Measurements from ENCODE around the gene HMCN1. TPM values are rescaled to one million over a fixed set of nuclear protein-coding genes. Genes with fewer than 3 reads are reported as not detected.

HMCN1 gene
- total and polyA plus RNA-seq, 4 experiments from 2014 or later = 0.19 to 0.29 TPM; not detected in 2

GRCh38 chr1:185798505-185798904 lies 64.3 kb downstream of the HMCN1 start:
- no peaks in the 10 kb centered on the region for H3K36me3 Mint-ChIP-seq
- POLR2A ChIA-PET (ENCODE audit: partially characterized antibody) = interaction anchor here (0.7 kb wide), 1 partner anchor 69 kb away, joined by 3 read pairs; no protein-coding TSS in a partner anchor
- H3K4me1 Mint-ChIP-seq = no peaks in the 10 kb centered on the region
- H3K27ac Mint-ChIP-seq = no peak overlapping the region
- no peaks in the 10 kb centered on the region for H3K4me1 ChIP-seq (ENCODE audit: insufficient read depth, low read length)
- H3K27ac ChIP-seq (ENCODE audit: low read depth, low read length) = no peak overlapping the region
- H3K9me3 ChIP-seq (ENCODE audit: control insufficient read depth in 1 of 2, low read length in 2 of 2) = no peaks in the 10 kb centered on the region
- no peaks in the 10 kb centered on the region for H3K36me3 ChIP-seq (ENCODE audit: insufficient read depth, low read length)
- intact Hi-C loops (cut with micrococcal nuclease) = no loop called here
- H3K27me3 ChIP-seq (ENCODE audit: insufficient read depth, low read length) = no peaks in the 10 kb centered on the region
- no peak overlapping the region for H3K4me3 ChIP-seq (ENCODE audit: low read length in 2 of 2)
- no peak for DNase-seq
- CTCF ChIA-PET (ENCODE audit: partially characterized antibody) = no interaction called here
- peaks cover 0 to 27% (median 18%) of the 10 kb centered on the region in 8 donors for H3K9me3 Mint-ChIP-seq
- no peak overlapping the region for H3K4me3 Mint-ChIP-seq
- H3K27me3 Mint-ChIP-seq = peaks cover 4 to 9% of the 10 kb centered on the region in 2 donors

DNA sequence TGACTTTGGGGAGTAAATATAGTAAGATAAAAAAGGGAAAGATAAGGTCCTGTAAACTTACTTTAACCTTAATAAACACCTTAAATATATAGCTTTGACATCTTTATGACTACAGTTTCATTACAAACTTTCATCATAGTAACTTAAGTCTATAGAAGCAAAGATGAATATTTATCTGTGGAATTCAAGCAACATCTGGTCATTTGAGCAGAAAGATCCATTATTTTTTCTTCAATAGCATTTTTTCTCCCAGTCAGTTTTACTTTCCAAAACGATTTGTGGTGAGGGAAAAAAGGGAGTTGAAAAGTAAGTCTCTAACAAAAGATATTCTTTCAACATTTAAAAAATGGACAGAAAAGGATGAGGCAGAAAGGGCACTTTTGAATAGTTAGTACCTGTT lies 69.0 kb downstream of the HMCN1 start:
- Histone ChIP-seq H3K27ac (ENCODE audit: low read depth, low read length) (no peak overlapping the region), H3K4me3 (ENCODE audit: low read length in 2 of 2) (no peak overlapping the region), H3K27me3 (ENCODE audit: insufficient read depth, low read length) (no peaks in the 10 kb centered on the region), H3K36me3 (ENCODE audit: insufficient read depth, low read length) (no peaks in the 10 kb centered on the region), H3K4me1 (ENCODE audit: insufficient read depth, low read length) (no peaks in the 10 kb centered on the region), H3K9me3 (ENCODE audit: control insufficient read depth in 1 of 2, low read length in 2 of 2) (no peaks in the 10 kb centered on the region)
- Mint-ChIP-seq H3K4me3 (no peak overlapping the region), H3K36me3 (no peaks in the 10 kb centered on the region), H3K4me1 (peaks cover 0 to 2% (median 0%) of the 10 kb centered on the region in 4 donors), H3K27me3 (peaks cover 1 to 4% of the 10 kb centered on the region in 2 donors), H3K9me3 (peaks cover 0 to 15% (median 11%) of the 10 kb centered on the region in 8 donors), H3K27ac (no peak overlapping the region)
- intact Hi-C loops (cut with micrococcal nuclease) = no loop called here
- ChIA-PET CTCF (ENCODE audit: partially characterized antibody) (no interaction called here), POLR2A (ENCODE audit: partially characterized antibody) (no interaction called here)
- no peak for DNase-seq

DNA sequence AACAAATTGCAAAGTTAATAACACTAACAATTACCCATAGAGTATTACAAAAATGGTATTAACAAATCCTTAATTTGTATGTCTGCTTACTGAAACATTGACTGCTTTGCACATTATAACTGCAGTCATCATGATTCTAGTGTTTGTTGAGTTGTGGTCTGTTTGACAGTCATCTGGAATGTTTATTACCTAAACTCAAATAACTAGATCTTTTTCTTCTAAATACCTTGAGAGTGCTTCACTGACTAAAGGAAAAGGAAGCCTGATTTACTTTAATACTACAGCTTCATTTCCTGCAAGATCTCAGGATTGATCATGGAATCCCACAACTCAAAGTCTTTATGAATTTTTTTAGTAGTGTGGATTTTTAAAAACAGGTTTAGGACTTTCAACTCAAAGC lies 70.0 kb downstream of the HMCN1 start:
- no peaks in the 10 kb centered on the region for H3K9me3 ChIP-seq (ENCODE audit: control insufficient read depth in 1 of 2, low read length in 2 of 2)

GRCh38 chr1:185804608-185805007 lies 70.4 kb downstream of the HMCN1 start:
- no peak overlapping the region for H3K4me3 Mint-ChIP-seq
- no peaks in the 10 kb centered on the region for H3K4me1 ChIP-seq (ENCODE audit: insufficient read depth, low read length)
- no peak overlapping the region for H3K27ac Mint-ChIP-seq
- no peaks in the 10 kb centered on the region for H3K27me3 ChIP-seq (ENCODE audit: insufficient read depth, low read length)
- intact Hi-C loops (cut with micrococcal nuclease) = no loop called here
- peaks cover 1 to 4% of the 10 kb centered on the region in 2 donors for H3K27me3 Mint-ChIP-seq
- CTCF ChIA-PET (ENCODE audit: partially characterized antibody) = no interaction called here
- H3K9me3 ChIP-seq (ENCODE audit: control insufficient read depth in 1 of 2, low read length in 2 of 2) = no peaks in the 10 kb centered on the region
- H3K36me3 Mint-ChIP-seq = no peaks in the 10 kb centered on the region
- no peaks in the 10 kb centered on the region for H3K36me3 ChIP-seq (ENCODE audit: insufficient read depth, low read length)
- no peak for DNase-seq
- POLR2A ChIA-PET (ENCODE audit: partially characterized antibody) = no interaction called here
- H3K9me3 Mint-ChIP-seq = peaks cover 0 to 3% (median under 1%) of the 10 kb centered on the region in 8 donors
- peaks cover 0 to 2% (median 0%) of the 10 kb centered on the region in 4 donors for H3K4me1 Mint-ChIP-seq
- no peak overlapping the region for H3K4me3 ChIP-seq (ENCODE audit: low read length in 2 of 2)
- no peak overlapping the region for H3K27ac ChIP-seq (ENCODE audit: low read depth, low read length)

More for the DNA sequence above, 70.0 kb downstream of the HMCN1 start:
- Mint-ChIP-seq H3K27me3 (peaks cover 1 to 4% of the 10 kb centered on the region in 2 donors), H3K9me3 (peaks cover 0 to 7% (median 2%) of the 10 kb centered on the region in 8 donors), H3K4me1 (peaks cover 0 to 2% (median 0%) of the 10 kb centered on the region in 4 donors), H3K27ac (no peak overlapping the region), H3K36me3 (no peaks in the 10 kb centered on the region), H3K4me3 (no peak overlapping the region)
- ChIA-PET CTCF (ENCODE audit: partially characterized antibody) (no interaction called here), POLR2A (ENCODE audit: partially characterized antibody) (no interaction called here)
- DNase-seq = no peak
- Histone ChIP-seq H3K27ac (ENCODE audit: low read depth, low read length) (no peak overlapping the region), H3K4me3 (ENCODE audit: low read length in 2 of 2) (no peak overlapping the region), H3K27me3 (ENCODE audit: insufficient read depth, low read length) (no peaks in the 10 kb centered on the region), H3K36me3 (ENCODE audit: insufficient read depth, low read length) (no peaks in the 10 kb centered on the region), H3K4me1 (ENCODE audit: insufficient read depth, low read length) (no peaks in the 10 kb centered on the region)
- intact Hi-C loops (cut with micrococcal nuclease) = no loop called here

- Mint-ChIP-seq H3K27me3 (peaks cover 1 to 2% of the 10 kb centered on the region in 2 donors), H3K4me3 (no peak overlapping the region), H3K36me3 (no peaks in the 10 kb centered on the region), H3K4me1 (peaks cover 0 to 5% (median 2%) of the 10 kb centered on the region in 4 donors), H3K9me3 (no peaks in the 10 kb centered on the region), H3K27ac (no peak overlapping the region)
- ChIA-PET CTCF (ENCODE audit: partially characterized antibody) (no interaction called here), POLR2A (ENCODE audit: partially characterized antibody) (no interaction called here)
- Histone ChIP-seq H3K27me3 (ENCODE audit: insufficient read depth, low read length) (no peaks in the 10 kb centered on the region), H3K9me3 (ENCODE audit: control insufficient read depth in 1 of 2, low read length in 2 of 2) (no peaks in the 10 kb centered on the region), H3K4me1 (ENCODE audit: insufficient read depth, low read length) (no peaks in the 10 kb centered on the region), H3K27ac (ENCODE audit: low read depth, low read length) (no peak overlapping the region), H3K4me3 (ENCODE audit: low read length in 2 of 2) (no peak overlapping the region), H3K36me3 (ENCODE audit: insufficient read depth, low read length) (no peaks in the 10 kb centered on the region)
- DNase-seq = no peak
- intact Hi-C loops (cut with micrococcal nuclease) = no loop called here
Observed at GRCh38 chr1:185807275-185807674, 73.1 kb downstream of the HMCN1 start.

GRCh38 chr1:185808631-185809030 lies 74.4 kb downstream of the HMCN1 start:
- CTCF ChIA-PET (ENCODE audit: partially characterized antibody) = no interaction called here
- no peak for DNase-seq
- no peak overlapping the region for H3K4me3 ChIP-seq (ENCODE audit: low read length in 2 of 2)
- Mint-ChIP-seq H3K27me3 (peaks cover 1 to 2% of the 10 kb centered on the region in 2 donors), H3K9me3 (no peaks in the 10 kb centered on the region), H3K27ac (no peak overlapping the region), H3K4me1 (peaks cover 0 to 5% (median 2%) of the 10 kb centered on the region in 4 donors), H3K4me3 (no peak overlapping the region), H3K36me3 (no peaks in the 10 kb centered on the region)
- no peaks in the 10 kb centered on the region for H3K9me3 ChIP-seq (ENCODE audit: control insufficient read depth in 1 of 2, low read length in 2 of 2)
- intact Hi-C loops (cut with micrococcal nuclease) = no loop called here
- POLR2A ChIA-PET (ENCODE audit: partially characterized antibody) = no interaction called here
- H3K27ac ChIP-seq (ENCODE audit: low read depth, low read length) = no peak overlapping the region
- H3K36me3 ChIP-seq (ENCODE audit: insufficient read depth, low read length) = no peaks in the 10 kb centered on the region
- no peaks in the 10 kb centered on the region for H3K27me3 ChIP-seq (ENCODE audit: insufficient read depth, low read length)
- H3K4me1 ChIP-seq (ENCODE audit: insufficient read depth, low read length) = no peaks in the 10 kb centered on the region

GRCh38 chr1:185811073-185811709 lies 77.0 kb downstream of the HMCN1 start:
- ChIA-PET POLR2A (ENCODE audit: partially characterized antibody) (no interaction called here), CTCF (ENCODE audit: partially characterized antibody) (no interaction called here)
- no peak overlapping the region for H3K4me3 ChIP-seq (ENCODE audit: low read length in 2 of 2)
- H3K4me1 ChIP-seq (ENCODE audit: insufficient read depth, low read length) = no peaks in the 10 kb centered on the region
- no peak for DNase-seq
- H3K27me3 ChIP-seq (ENCODE audit: insufficient read depth, low read length) = no peaks in the 10 kb centered on the region
- no peak overlapping the region for H3K27ac ChIP-seq (ENCODE audit: low read depth, low read length)
- no peaks in the 10 kb centered on the region for H3K9me3 Mint-ChIP-seq
- H3K27ac Mint-ChIP-seq = no peak overlapping the region
- no peaks in the 10 kb centered on the region for H3K27me3 Mint-ChIP-seq
- H3K9me3 ChIP-seq (ENCODE audit: control insufficient read depth in 1 of 2, low read length in 2 of 2) = no peaks in the 10 kb centered on the region
- H3K4me3 Mint-ChIP-seq = no peak overlapping the region
- intact Hi-C loops (cut with micrococcal nuclease) = loop anchor here (5.0 kb wide), 1 partner anchor 1176 kb away; no protein-coding TSS in a partner anchor
- peaks cover 0 to 3% (median 1%) of the 10 kb centered on the region in 4 donors for H3K4me1 Mint-ChIP-seq
- no peaks in the 10 kb centered on the region for H3K36me3 ChIP-seq (ENCODE audit: insufficient read depth, low read length)
- no peaks in the 10 kb centered on the region for H3K36me3 Mint-ChIP-seq

All from CD4-positive, alpha-beta memory T cell (primary cell).